Islet of Langerhans (tissue), 1 donor: Measurements from ENCODE around the gene USP21.

Source experiments
- FAIRE-seq: peaks from one replicate; lab custom pipeline; 2011; peaks lifted over from hg19 to GRCh38; lab: Jason Lieb, UNC

The USP21 gene

DNA sequence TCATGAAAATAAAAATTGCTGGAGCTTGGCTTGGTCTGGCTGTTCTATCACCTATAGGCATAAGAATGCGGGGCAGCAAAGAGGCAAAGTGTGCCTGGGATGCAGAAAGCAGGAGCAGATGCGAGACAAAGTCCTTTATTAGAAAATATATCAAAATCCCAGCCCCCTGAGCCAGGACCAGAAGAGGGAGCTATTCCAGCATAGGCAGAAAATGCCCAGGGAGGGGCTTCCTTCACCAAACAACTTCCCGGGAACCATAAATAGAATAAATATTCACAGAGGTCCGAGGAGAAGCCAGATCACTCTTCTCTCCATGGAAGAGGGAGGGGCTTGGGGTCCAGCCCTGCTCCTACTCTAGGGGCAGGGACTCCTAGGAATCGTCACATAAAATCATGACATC lies 11.9 kb downstream of the USP21 start:
- FAIRE-seq: no peak

DNA sequence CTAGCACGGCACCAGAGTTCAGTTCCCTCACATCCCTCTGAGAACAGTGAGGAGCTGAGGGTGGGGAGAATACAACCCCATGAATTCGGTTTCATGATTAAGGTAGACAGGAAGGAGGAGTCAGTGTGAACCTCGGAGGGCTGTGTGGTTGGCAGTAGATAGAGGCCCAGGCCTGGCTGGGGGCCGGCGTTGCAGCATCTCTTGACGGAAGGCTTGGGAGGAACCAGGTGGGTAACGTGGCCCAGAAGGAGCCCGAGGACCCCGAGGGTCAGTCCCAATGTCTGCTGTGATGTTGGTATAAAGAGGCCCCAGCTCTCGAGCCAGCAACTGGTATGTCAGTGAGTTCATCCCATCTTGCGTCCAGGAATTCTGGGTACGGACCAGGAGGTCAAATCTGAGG lies 12.4 kb downstream of the USP21 start:
- FAIRE-seq: no peak

- FAIRE-seq: no peak
Observed at GRCh38 chr1:161172349-161172748, 13.0 kb downstream of the USP21 start.

DNA sequence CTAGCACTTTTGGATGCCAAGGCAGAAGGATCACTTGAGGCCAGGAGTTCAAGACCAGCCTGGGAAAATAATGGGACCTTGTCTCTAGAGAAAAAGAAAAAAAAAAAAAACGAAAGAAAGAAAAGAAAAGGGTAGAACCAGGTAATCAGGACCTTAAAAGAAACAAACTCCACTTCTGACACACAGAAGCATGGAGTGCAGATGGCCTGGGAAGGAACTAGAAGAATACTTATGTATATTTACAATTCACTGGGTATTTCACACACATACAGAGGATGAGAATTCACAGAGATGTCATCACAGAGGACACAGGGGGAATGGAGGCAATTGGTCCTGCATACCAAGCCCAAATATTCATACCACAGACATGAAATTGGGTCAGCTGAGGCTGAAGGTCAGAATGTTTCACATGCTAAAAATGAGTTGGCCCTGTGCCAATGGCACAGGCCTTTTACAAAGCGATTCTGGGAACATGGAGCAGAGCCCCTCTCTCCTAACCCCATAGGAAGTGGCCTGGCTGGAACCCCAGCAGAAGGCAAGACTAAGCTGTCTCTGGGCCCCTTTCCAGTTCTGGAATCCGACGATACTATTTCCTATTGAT lies 13.6 kb downstream of the USP21 start:
- no peak for FAIRE-seq

- no peak for FAIRE-seq
Observed at GRCh38 chr1:161173711-161174110, 14.4 kb downstream of the USP21 start.

DNA sequence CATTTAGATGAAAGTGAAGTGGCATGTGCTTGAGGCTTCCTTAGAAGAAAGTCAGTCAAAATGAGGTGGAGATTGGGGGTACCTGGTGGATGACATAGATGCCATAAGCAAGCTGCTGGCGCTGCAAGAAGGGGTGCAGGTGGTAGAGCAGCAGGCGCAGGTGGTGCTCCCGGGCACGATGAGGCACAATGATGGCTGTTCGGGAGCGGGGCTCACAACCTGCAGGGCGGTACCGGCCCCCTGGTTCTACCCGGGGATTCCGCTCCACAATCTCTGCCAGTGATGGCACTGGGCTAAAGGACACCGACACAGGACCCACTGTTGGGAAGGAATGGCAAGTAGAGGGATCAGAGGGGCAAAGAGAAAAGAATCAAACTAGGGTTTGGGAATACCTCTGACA lies 15.6 kb downstream of the USP21 start:
- no peak for FAIRE-seq

DNA sequence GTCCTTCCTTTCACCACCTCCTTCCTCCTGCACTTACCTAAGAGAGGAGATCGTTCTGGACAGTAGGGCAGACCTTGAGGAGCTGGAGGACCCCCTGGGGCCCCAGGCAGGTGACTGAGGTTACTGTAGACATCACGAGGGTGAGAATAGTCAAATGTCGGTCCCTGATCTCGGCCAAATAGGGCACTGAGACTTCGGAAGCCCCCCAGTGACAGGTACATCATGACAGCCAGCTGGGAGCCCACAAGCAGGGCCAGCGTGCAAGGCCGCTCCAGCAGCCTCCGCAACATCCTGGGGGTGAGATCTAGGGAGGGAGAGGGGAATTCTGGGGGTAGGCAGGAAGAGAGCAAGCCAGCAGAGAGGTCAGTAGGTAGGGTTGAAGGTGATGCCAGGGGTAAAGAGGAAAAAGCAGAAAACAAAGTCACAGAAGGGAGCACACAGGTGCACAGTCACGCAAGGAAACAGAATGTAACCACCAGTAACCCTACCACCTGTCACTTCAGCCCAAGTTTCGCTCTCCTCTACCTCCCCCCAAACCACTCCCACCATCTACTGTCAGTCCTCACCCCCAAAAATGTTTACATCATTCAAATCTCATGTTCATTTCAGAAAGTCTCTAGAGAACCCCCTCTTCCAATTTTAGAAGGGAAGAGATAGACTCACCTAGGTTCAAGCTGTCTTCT lies 16.6 kb downstream of the USP21 start:
- no peak for FAIRE-seq

GRCh38 chr1:161176468-161177111 lies 17.3 kb downstream of the USP21 start:
- no peak for FAIRE-seq

DNA sequence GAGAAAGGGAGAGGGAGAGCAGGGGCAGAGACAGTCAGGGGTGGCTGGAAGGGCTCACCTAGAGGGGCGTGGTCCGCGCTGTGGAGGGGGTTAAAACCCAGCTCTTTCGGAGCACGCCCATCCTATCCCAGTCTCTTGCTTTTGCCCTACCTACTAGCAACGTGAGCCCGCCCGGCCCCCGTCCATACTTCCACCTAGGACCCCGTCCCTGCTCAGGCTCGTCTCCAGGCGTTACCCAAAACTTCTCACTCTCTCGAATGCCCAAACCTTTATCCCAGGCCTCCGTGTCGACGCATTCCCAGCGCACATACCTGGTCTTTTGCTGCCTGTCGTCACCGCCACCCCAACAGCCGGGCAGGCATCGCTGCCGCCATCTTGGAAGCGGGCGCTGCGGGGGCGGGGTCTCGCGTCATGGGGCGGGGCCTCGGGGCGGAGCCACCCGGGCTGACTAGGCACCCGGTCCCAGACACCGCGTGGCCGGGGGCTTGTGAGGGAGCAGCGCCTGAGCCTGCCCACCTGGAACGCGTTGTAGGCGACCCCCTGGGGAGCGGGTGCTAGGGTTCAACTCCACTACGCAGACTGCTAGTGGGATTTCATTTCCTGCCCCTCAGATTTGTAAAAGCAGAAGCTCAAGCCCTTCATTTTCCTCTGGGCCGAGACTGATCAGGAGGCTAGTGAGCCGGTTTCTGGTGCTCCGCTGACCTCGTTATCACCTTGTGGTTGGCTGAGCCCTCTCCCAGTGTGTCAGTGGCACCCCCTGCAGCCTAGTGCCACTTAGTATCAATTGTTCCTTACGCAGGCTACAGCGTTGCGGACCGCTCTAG lies 18.0 kb downstream of the USP21 start, which contains the start of gene B4GALT3:
Gene B4GALT3 (minus strand): TSS at position 396 of the 824 bp plus-strand sequence. CDS start 1,447 bp downstream, outside the sequence.
- no peak for FAIRE-seq

DNA sequence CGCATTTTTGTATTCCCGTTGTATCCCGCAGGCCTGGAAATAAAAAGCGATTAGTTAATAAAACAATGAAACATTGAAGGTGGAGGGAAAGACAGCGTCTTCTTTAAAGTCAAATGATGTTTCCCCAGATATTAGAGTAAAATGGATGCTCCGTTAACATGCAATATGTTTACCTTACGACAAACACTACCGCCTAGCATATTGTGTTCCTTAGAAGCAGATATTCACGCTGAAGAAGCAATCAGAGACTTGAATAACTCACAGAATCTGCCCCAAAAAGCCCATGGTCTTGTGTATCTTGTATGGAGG lies 18.6 kb downstream of the USP21 start:
- no peak for FAIRE-seq

DNA sequence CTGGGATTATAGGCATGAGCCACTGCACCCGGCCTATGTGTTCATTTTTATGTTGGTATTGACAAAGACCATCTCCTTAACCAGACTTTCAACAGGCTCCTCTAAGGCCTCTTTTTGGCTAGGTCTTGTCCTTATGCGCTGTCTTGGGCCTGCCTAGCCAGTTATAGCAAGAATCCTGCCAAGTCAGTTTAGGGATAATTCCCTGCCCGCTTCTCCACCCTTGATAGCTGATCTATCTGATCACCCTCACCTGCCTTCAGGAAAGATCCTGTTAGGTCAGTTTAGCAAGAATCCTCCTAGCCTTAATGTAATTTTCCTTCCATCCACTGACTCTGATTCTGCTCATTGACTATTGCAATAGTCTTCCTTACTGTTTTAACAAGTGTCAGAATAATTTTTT lies 20.4 kb downstream of the USP21 start:
- no peak for FAIRE-seq

GRCh38 chr1:161180639-161181038 lies 21.3 kb downstream of the USP21 start:
- no peak for FAIRE-seq

DNA sequence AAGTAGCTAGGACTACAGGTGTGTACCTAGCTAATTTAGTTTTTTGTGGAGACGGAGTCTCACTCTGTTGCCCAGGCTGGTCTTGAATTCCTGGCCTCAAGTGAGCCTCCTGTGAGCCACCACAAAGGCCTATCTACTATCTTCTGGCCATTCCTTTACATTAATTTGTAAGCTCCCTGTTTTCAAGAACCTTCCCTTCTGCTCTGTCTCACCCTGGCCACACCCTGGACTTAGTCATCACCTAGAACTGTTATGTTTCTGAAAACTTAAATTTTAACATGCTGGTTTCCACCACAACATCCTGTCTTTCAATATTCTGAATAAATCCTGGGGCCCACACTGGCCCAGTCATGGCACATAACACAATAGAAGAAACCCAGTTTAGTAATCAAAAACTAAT lies 22.9 kb downstream of the USP21 start:
- no peak for FAIRE-seq

- FAIRE-seq: no peak
Observed at GRCh38 chr1:161185282-161185682, 26.0 kb downstream of the USP21 start.

DNA sequence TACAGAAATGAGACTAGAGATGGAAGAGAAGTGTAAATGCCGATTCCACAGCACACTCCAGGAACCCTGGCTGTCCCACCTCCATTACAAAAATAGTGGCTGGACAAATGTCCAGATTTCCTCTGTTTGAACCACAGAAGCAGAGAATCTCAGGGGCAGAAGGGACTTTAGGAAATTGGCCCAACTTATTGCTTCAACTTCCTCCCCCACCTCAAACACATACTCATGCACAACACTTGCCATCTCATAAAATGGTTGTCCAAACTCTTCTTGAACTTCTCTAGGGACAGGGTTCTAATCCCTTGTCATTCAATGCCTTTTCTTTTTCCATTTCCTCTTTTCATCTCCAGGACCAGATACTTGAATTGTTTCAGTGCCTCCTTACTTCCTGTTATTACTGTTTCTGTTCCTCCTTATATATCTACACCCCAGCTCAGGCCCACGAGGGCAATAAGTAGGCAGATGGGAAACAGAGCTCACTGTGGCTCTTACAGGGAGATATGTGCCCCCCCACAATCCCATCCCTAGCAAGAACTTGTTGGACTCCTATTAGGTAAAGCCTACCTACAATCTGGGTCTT lies 26.5 kb downstream of the USP21 start:
- FAIRE-seq: no peak

GRCh38 chr1:161187311-161187710 lies 28.0 kb downstream of the USP21 start:
- FAIRE-seq: no peak

- FAIRE-seq: no peak
Observed at GRCh38 chr1:161188381-161188780, 29.1 kb downstream of the USP21 start.

GRCh38 chr1:161189036-161189435 lies 29.7 kb downstream of the USP21 start:
- FAIRE-seq: no peak

DNA sequence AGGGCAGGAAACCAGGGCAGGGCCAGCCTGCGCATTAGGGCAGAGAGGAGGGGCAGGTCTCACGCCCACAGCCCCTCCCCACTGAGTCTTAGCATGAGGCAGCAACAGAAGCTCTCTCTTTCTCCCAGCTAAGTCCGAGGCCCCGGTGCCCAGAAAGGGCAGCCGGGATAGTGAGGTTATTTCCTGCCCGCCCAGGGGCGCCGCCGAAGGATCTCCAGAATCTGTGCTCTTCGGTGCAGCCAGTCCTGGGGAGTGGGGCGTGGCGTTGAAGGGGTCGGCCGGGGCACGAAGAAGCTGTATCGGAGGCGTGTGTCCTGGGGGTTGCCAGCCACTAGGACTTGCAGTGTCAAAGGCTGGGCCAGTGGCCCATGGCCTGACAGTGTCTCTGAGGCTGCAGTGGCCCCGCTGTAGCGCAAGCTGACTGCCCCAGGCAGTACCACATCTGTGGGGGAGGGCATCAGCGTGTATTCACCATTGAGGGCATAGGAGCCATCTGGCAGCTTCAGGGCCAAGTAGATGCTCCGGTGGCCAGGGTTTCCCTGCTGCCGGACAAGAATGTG lies 31.7 kb downstream of the USP21 start:
- no peak for FAIRE-seq

DNA sequence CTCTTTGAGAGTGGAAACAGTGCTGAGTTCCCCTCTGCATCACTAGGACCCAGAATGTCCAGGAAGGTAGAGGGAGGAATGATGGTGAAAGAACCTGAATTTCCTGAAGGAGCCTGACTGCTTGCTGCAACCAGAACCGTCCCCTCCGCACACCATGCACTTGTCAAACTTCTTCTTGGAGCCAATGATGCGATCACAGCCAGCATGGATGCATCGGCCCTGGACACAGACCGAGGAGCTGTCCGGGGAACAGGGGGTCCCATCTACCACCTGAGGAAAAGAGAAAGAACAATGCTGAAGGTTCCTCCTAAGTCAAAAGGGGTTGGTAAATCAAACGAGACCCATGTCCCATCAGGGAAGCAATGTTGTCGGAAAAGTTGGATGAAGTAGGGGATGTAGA lies 32.7 kb downstream of the USP21 start:
- FAIRE-seq: no peak

DNA sequence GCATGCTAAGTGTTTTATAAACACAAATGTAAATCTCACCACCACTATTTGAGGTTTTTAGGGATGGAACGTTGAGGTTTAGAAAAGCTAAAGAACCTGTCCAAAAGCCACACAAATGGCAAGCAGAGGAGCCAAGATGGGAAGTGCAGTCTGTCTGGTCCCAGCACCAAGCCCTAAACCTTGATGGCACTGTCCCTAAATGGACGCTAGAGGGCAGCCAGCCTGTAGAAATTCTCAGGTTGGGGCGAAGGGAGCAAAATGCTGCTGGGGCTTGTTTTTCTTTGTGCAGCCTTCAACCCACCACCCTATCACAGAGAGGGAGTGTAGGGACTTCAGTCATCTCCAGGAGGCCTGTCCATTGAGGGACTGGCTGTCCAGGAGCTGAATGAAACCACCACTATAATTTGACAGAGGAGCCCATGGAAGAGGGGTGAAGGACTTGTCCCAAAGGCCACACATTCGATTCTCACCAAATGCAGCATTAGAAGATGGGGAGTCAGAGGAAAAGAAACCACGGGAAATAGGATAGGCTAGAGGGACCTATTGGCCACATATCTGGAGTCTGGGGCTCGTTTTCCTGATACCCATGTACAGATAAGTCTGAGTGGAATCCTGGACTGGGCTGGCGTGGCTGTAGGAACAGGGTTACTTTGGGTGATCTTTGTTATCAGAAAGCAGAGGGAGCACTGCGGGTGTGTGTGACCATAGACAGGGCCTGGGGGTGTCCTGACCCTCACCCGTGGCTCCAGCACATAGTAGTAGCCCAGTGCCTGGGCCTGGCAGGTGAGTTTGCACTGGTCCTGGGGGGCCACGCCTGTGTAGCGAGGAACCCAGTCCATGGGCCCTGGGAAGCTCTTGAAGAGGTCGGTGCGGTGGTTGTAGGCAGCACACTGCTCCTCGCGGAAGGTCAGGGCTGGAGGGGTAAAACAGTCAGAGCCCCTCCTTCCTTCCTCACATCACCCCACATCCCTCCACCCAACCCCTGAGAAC lies 33.5 kb downstream of the USP21 start:
- no peak for FAIRE-seq
